Measurements from ENCODE around the gene SFPQ.

The SFPQ gene

DNA sequence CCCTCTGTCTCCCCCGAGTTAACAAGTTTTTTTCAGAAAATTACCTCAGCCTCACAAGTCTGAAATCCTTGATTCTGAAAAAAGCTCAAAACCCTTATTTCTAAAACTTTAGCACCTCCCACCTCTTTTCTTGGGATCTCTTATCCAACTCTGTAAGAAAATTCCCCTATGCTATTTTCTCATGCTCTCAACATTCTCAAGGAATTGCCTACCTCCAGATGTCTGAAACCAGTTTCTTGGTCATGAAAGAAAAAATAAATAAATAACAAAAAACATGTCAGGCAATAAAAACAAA, 18.1 kb upstream of the SFPQ start:
- ATAC-seq (ENCODE audit: low read depth): no peak
- Histone ChIP-seq H3K36me3 (ENCODE audit: low read depth) (no peaks in the 10 kb centered on the region), H3K27me3 (ENCODE audit: insufficient read depth, poor library complexity, severe bottlenecking) (no peaks in the 10 kb centered on the region), H3K27ac (ENCODE audit: poor library complexity, severe bottlenecking) (no peak overlapping the region), H3K4me1 (ENCODE audit: insufficient read depth, poor library complexity, severe bottlenecking) (no peaks in the 10 kb centered on the region), H3K4me3 (ENCODE audit: severe bottlenecking) (no peak overlapping the region), H3K9me3 (ENCODE audit: severe bottlenecking) (no peaks in the 10 kb centered on the region)
- DNase-seq (ENCODE audit: low spot score): no peak
- TF ChIP-seq, protein P1, sequence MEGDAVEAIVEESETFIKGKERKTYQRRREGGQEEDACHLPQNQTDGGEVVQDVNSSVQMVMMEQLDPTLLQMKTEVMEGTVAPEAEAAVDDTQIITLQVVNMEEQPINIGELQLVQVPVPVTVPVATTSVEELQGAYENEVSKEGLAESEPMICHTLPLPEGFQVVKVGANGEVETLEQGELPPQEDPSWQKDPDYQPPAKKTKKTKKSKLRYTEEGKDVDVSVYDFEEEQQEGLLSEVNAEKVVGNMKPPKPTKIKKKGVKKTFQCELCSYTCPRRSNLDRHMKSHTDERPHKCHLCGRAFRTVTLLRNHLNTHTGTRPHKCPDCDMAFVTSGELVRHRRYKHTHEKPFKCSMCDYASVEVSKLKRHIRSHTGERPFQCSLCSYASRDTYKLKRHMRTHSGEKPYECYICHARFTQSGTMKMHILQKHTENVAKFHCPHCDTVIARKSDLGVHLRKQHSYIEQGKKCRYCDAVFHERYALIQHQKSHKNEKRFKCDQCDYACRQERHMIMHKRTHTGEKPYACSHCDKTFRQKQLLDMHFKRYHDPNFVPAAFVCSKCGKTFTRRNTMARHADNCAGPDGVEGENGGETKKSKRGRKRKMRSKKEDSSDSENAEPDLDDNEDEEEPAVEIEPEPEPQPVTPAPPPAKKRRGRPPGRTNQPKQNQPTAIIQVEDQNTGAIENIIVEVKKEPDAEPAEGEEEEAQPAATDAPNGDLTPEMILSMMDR (IDR thresholded peaks at IDR 0.05; ENCODE audit: poor library complexity, severe bottlenecking): no peak

DNA sequence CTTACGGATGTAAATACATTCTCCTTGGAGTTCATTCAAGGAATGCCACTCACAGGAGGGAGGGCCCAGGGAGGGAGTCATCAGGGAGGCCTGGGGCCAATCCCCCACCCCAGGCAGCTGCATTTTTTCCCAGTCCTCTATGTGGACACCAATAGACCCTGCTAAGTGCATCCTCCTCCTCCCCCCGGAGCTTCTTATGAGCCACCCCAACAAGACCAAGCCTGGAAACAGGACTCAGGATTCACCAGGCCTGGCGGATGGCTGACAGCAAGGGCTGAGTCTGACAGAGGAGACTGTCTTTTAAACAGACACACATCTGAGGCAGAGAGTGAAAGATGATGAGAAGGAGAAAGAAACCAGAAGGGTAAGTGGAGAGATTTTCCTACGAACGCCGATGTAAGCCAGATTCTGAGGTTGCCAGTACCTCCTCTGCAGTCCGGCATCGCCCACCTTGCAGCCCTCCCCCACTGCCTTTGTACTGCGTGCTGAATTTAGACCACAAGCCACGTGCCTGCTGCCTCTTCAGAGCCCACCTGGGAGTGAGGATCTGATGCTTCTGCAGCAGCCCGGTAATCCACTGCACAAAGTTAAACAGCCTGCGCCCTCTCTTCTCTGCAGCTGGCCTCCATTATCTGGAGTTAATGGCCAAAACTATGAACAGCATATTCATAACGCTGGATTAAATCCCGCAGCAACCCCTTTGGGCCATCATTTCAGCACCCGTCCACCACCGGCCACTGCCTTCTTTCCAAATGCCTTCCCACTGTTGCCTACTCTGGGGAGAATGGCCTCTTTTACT, 17.6 kb upstream of the SFPQ start:
- TF ChIP-seq, protein P1 (IDR thresholded peaks at IDR 0.05; ENCODE audit: poor library complexity, severe bottlenecking): no peak
- no peaks in the 10 kb centered on the region for H3K4me1 ChIP-seq (ENCODE audit: insufficient read depth, poor library complexity, severe bottlenecking)
- DNase-seq (ENCODE audit: low spot score) (no peak), ATAC-seq (ENCODE audit: low read depth) (no peak)
- H3K9me3 ChIP-seq (ENCODE audit: severe bottlenecking): no peaks in the 10 kb centered on the region
- no peaks in the 10 kb centered on the region for H3K36me3 ChIP-seq (ENCODE audit: low read depth)
- no peaks in the 10 kb centered on the region for H3K27me3 ChIP-seq (ENCODE audit: insufficient read depth, poor library complexity, severe bottlenecking)
- no peak overlapping the region for H3K4me3 ChIP-seq (ENCODE audit: severe bottlenecking)
- no peak overlapping the region for H3K27ac ChIP-seq (ENCODE audit: poor library complexity, severe bottlenecking)

DNA sequence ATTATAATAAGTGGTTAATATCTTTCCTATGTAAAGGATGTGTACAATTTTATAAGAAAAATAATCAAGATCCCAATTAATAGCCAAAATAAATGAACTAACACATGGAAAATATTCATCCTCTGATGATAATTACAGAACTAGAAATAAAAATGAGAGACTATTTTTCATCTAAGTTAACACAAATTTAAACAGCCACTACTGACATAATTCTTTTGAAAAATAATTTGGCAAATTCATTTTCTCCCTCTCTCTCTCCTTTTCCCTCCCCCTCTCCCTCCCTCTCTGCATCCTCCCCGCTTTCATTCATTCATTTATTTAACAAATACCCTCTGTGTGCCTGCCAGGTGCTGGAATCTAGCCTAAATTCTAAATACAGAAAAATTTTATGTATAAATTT, 10.3 kb upstream of the SFPQ start:
- no peak for ATAC-seq (ENCODE audit: low read depth)
- Histone ChIP-seq H3K9me3 (ENCODE audit: severe bottlenecking) (no peaks in the 10 kb centered on the region), H3K4me3 (ENCODE audit: severe bottlenecking) (no peak overlapping the region), H3K27me3 (ENCODE audit: insufficient read depth, poor library complexity, severe bottlenecking) (no peaks in the 10 kb centered on the region), H3K36me3 (ENCODE audit: low read depth) (no peaks in the 10 kb centered on the region), H3K4me1 (ENCODE audit: insufficient read depth, poor library complexity, severe bottlenecking) (no peaks in the 10 kb centered on the region), H3K27ac (ENCODE audit: poor library complexity, severe bottlenecking) (no peak overlapping the region)
- DNase-seq (ENCODE audit: low spot score): no peak
- TF ChIP-seq, protein P1 (IDR thresholded peaks at IDR 0.05; ENCODE audit: poor library complexity, severe bottlenecking): no peak

DNA sequence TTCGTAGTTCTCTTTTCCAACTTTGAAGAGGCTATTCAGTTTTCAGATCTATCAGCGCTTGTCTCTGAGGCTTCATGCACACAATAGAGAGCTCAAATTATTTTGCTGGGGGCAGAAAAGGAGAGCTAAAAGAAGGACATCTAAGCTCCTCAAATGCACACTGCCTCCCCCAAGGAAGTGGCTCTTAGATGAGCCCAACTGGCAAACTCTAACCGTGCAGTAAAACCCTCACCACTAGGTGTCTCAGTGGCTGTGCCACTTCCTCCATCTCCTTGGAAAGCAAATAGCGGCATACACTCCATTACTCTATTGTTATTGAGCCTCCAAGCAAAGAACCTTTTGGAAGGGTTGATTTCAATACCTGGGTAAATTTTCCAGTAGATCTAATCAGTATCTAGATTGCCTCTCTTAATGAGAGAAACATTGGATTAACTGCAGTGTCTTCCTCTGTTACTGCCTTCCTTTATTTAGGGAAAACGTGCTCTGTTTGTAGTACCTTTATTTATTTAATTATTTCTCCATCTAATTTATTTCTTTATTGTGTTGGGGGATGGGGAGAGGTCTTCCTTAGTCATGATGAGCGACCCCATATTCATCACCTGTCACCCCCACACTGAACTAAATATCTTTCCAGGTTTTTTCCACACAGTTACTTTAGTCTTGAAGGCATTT, 9.2 kb upstream of the SFPQ start:
- ATAC-seq (ENCODE audit: low read depth) (peak; percentile 98), DNase-seq (ENCODE audit: low spot score) (no peak)
- Histone ChIP-seq H3K4me3 (ENCODE audit: severe bottlenecking) (no peak overlapping the region), H3K27ac (ENCODE audit: poor library complexity, severe bottlenecking) (no peak overlapping the region), H3K4me1 (ENCODE audit: insufficient read depth, poor library complexity, severe bottlenecking) (no peaks in the 10 kb centered on the region), H3K36me3 (ENCODE audit: low read depth) (no peaks in the 10 kb centered on the region), H3K9me3 (ENCODE audit: severe bottlenecking) (no peaks in the 10 kb centered on the region), H3K27me3 (ENCODE audit: insufficient read depth, poor library complexity, severe bottlenecking) (no peaks in the 10 kb centered on the region)
- TF ChIP-seq, protein P1 (IDR thresholded peaks at IDR 0.05; ENCODE audit: poor library complexity, severe bottlenecking): peak; percentile 95

DNA sequence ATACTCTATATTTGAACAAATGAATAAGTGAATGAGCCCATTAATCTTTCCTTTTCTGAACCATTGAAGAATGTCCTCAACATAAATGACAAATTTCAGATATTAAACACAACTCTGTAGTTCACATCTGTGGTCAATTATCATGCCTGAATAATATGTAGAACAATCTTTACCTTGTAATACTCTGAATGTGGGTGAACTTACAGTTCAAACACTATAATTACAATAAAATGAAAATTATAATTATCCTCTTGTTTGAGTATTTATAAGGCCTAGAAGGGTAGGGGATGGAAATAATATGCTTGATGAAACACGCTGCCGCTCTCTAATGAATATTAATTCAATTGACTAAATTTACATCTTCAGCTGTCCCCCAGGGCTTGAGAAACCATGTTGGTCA, 8.7 kb upstream of the SFPQ start:
- no peak for DNase-seq (ENCODE audit: low spot score)
- Histone ChIP-seq H3K36me3 (ENCODE audit: low read depth) (no peaks in the 10 kb centered on the region), H3K9me3 (ENCODE audit: severe bottlenecking) (no peaks in the 10 kb centered on the region), H3K4me1 (ENCODE audit: insufficient read depth, poor library complexity, severe bottlenecking) (no peaks in the 10 kb centered on the region), H3K27ac (ENCODE audit: poor library complexity, severe bottlenecking) (no peak overlapping the region), H3K4me3 (ENCODE audit: severe bottlenecking) (no peak overlapping the region), H3K27me3 (ENCODE audit: insufficient read depth, poor library complexity, severe bottlenecking) (no peaks in the 10 kb centered on the region)
- no peak for ATAC-seq (ENCODE audit: low read depth)
- TF ChIP-seq, protein P1 (IDR thresholded peaks at IDR 0.05; ENCODE audit: poor library complexity, severe bottlenecking): no peak
